Testis (tissue), 3 donors: ENCODE data around the gene ARHGEF39. TPM values are rescaled to one million over a fixed set of nuclear protein-coding genes. Genes with fewer than 3 reads are reported as not detected.
"Not testable (repeated sequence)": the region's sequence is repeated elsewhere in the genome, so short reads cannot be mapped to it uniquely, and the experiment has no call there.

Experiments used
- DNase-seq: peaks from one replicate; pipeline ENCODE4 v3.0.0-alpha.2; 2019
- H3K27ac ChIP-seq, 2 donors: fragments of 200-600 bp; sonication (generic); one replicate each; pipeline ENCODE4 v1.5.1; 2019
- H3K27me3 ChIP-seq: fragments of 200-600 bp; sonication (generic); one replicate; pipeline ENCODE4 v1.5.1; 2019
- H3K36me3 ChIP-seq: fragments of 200-600 bp; sonication (generic); one replicate; pipeline ENCODE4 v1.5.1; 2017; ENCODE audit warnings: low read depth; ENCODE audit errors: missing control alignments
- H3K4me1 ChIP-seq: fragments of 200-600 bp; sonication (generic); one replicate; pipeline ENCODE4 v1.5.1; 2019
- H3K4me3 ChIP-seq, 2 donors: fragments of 200-600 bp; sonication (generic); one replicate each; pipeline ENCODE4 v1.5.1; 2017 to 2019
- H3K9me3 ChIP-seq: fragments of 200-600 bp; sonication (generic); one replicate; pipeline ENCODE4 v1.5.1; 2017
- POLR2A ChIP-seq: fragments of 450-650 bp; IDR thresholded peaks from one replicate; pipeline ENCODE4 v1.6.1; 2017; ENCODE audit warnings: antibody characterized with exemption, mild to moderate bottlenecking, moderate library complexity
- WGBS, 2 donors: methylation state at CpG; one replicate each; pipeline ENCODE4 v1.1.5; 2018; 5-methylcytosine and 5-hydroxymethylcytosine counted together
- intact Hi-C: fragments of 100-400 bp; cut with DNase I; formaldehyde crosslinking; loops from one replicate; pipeline ENCODE4 v1.15.1; 2023; ENCODE audit warnings: low total_unique reads
- polyA plus RNA-seq: library from polyadenylated mRNA; stranded (reverse); fragments of 350-450 nt; fragmentation: Illumina TruSeq; extraction: RNeasy Lipid Tissue Mini Kit (QIAGEN cat#74804); gene quantifications from one replicate; pipeline ENCODE4 v1.2.3, GENCODE V29; 2014; ENCODE audit warnings: low read depth, low replicate concordance; ENCODE audit not compliant: insufficient read depth
- total RNA-seq, 2 donors: library from RNA; depleted of rRNA; stranded (reverse); fragments of >200 nt; gene quantifications; one replicate each; pipeline ENCODE4 v1.2.3, GENCODE V29; 2016
- TF ChIP-seq, protein P1 (sequence below), 3 experiments: fragments of 450-650 bp in 2 of 3; fragments of 200-600 bp in 1 of 3; sonication (generic) in 1 of 3; IDR thresholded peaks; one replicate each; pipeline ENCODE4 v1.5.1; 2016 to 2019; ENCODE audit warnings: antibody characterized with exemption in 3 of 3, mild to moderate bottlenecking in 2 of 3, moderate library complexity in 1 of 3

Gene ARHGEF39
- total and polyA plus RNA-seq, 3 donors from 2014 or later = 2.2 to 7.0 (median 6.5) TPM

DNA sequence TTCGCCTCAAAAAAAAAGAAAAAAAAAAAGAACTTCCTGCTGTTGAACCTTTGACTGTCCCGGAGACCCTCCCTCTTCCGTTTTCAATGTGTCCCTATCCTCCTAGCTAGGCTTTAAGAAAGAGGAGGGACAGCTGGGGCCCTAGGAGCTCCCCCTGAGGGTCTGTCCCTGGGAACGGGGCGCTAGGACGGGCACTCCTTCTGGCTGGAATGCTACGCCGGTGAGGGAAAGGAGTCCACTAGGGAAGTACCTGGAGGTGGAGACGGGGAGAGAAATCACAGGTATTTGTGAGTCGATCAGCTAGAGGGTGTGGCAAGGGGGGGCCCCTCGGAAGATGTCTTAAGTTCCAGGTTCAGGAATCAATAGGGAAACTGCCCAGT, 18.9 kb downstream of the ARHGEF39 start:
- peak overlapping the region; percentile 40 to 75 for H3K27ac ChIP-seq
- peak overlapping the region; percentile 66 to 68 for H3K4me3 ChIP-seq
- H3K27me3 ChIP-seq = no peaks in the 10 kb centered on the region
- TF ChIP-seq POLR2A = no peak
- TF ChIP-seq, protein P1, sequence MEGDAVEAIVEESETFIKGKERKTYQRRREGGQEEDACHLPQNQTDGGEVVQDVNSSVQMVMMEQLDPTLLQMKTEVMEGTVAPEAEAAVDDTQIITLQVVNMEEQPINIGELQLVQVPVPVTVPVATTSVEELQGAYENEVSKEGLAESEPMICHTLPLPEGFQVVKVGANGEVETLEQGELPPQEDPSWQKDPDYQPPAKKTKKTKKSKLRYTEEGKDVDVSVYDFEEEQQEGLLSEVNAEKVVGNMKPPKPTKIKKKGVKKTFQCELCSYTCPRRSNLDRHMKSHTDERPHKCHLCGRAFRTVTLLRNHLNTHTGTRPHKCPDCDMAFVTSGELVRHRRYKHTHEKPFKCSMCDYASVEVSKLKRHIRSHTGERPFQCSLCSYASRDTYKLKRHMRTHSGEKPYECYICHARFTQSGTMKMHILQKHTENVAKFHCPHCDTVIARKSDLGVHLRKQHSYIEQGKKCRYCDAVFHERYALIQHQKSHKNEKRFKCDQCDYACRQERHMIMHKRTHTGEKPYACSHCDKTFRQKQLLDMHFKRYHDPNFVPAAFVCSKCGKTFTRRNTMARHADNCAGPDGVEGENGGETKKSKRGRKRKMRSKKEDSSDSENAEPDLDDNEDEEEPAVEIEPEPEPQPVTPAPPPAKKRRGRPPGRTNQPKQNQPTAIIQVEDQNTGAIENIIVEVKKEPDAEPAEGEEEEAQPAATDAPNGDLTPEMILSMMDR (IDR thresholded peaks at IDR 0.05) = no peak
- H3K9me3 ChIP-seq = no peaks in the 10 kb centered on the region
- intact Hi-C loops = no loop called here
- H3K4me1 ChIP-seq = peaks cover 4% of the 10 kb centered on the region
- DNase-seq = peak; percentile 50
- H3K36me3 ChIP-seq = no peaks in the 10 kb centered on the region
- WGBS, 2 donors = 1 to 2% methylated on average over 11 of the region's 11 CpGs

DNA sequence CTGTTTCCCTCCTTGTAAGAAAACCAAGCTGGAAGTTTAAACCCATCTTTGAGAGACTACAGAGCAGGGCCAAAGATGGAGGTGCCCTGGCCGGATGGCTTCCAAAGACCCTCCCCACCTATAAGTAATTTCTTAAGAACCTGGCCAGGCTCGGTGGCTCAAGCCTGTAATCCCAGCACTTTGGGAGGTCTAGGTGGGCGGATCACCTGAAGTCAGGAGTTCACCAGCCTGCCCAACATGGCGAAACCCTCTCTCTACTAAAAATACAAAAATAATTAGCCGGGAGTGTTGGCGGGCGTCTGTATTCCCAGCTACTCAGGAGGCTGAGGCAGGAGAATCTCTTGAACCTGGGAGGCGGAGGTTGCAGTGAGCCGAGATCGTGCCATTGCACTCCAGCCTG, 19.3 kb downstream of the ARHGEF39 start:
- H3K36me3 ChIP-seq, DNase-seq, intact Hi-C loops, H3K27me3 ChIP-seq, H3K9me3 ChIP-seq, H3K4me1 ChIP-seq: not testable (repeated sequence)
- Histone ChIP-seq H3K4me3 (peak overlapping the region in 1 of 2 donors; percentile 66), H3K27ac (peak overlapping the region in 1 of 2 donors; percentile 40)
- 20 to 37% methylated on average over 10 of the region's 10 CpGs for WGBS, 2 donors

DNA sequence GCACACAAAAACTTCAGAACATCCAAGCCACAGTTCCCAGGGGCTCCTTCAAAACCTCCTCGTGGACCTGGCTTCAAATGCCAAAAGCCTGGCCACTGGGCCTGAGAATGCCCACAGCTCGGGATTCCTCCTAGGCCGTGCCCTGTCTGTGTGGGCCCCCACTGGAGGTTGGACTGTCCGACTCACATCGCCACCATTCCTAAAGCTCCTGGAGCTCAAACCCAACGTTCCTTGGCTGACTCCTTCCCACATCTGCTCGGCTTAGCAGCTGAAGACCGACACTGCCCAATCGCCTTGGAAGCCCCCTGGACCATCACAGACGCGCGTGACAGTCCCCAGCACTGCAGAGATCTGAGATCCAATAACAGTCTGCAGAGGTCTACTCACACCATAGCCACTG, 21.9 kb downstream of the ARHGEF39 start:
- intact Hi-C loops = no loop called here
- no peak overlapping the region for H3K4me3 ChIP-seq
- no peaks in the 10 kb centered on the region for H3K27me3 ChIP-seq
- WGBS, 2 donors = 89 to 94% methylated on average over 11 to 12 of the region's 12 CpGs
- no peaks in the 10 kb centered on the region for H3K36me3 ChIP-seq
- H3K27ac ChIP-seq = no peak overlapping the region
- peaks cover 4% of the 10 kb centered on the region for H3K4me1 ChIP-seq
- H3K9me3 ChIP-seq = no peaks in the 10 kb centered on the region
- no peak for TF ChIP-seq POLR2A
- TF ChIP-seq, protein P1 (IDR thresholded peaks at IDR 0.05) = no peak
- DNase-seq = no peak

DNA sequence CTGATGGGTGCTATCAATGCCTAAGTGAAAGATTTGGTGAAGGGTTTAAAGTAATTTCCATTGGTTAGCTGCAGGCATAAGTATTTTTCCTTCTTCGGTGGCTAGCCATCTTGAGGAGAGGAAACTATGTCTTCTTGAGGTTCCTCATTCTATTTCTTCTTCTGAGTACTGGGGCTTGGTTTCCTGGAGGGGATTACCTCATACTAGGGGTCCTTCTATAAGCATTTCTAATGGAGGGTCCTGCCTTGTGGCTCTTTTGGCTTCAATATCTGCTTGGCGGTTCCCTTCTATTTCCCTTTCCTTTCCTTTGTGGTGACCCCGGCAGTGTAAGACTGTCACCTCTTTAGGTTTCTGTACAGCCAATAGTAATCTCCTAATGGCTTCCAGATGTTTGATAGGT, 23.5 kb downstream of the ARHGEF39 start:
- H3K4me3 ChIP-seq, intact Hi-C loops, DNase-seq, H3K36me3 ChIP-seq, H3K27me3 ChIP-seq, H3K27ac ChIP-seq, H3K4me1 ChIP-seq, H3K9me3 ChIP-seq: not testable (repeated sequence)
- 87 to 96% methylated on average over 3 of the region's 3 CpGs for WGBS, 2 donors

DNA sequence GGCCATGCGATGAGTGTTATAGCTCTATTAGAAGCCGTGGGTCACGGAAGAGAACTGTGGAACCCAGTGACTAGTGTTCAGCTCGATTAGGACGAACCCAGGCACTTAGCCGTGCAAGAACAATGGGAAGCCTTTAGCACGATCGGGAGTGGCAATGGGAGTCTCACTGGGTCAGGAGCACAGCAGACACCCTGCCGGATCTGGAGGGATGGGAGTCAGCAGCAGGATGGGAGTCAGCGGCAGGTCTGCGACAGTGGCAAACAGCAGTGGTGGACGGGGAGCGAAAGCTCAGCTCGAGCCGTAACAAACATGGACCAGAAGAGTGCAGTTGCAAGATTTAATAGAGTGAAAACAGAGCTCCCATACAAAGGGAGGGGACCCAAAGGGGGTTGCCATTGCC, 24.6 kb downstream of the ARHGEF39 start:
- WGBS, 2 donors = 96 to 97% methylated on average over 15 of the region's 15 CpGs
- DNase-seq, intact Hi-C loops: not testable (repeated sequence)

DNA sequence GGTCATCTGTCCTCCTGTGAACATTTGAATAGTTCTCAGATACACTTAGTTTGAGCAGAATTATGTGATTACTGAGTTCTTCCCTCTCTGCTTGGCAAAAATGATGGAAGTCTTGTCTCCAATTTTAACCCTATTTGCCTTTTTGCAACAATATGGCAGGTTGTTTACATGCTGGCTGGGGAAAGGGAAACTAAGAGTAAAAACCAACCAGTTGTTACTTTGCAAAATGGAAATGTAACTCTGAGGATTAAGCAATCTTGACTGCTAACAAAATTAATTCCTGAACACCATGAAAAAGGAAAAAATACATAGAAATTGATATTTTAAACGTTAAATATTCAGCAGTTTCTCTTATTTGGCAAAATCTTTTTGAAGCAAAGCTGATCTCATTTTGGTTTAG, 25.4 kb downstream of the ARHGEF39 start:
- no peaks in the 10 kb centered on the region for H3K4me1 ChIP-seq
- no peak overlapping the region for H3K27ac ChIP-seq
- TF ChIP-seq POLR2A = no peak
- TF ChIP-seq, protein P1 (IDR thresholded peaks at IDR 0.05) = no peak
- 85 to 86% methylated on average over 1 of the region's 1 CpG for WGBS, 2 donors
- no peaks in the 10 kb centered on the region for H3K36me3 ChIP-seq
- no peak for DNase-seq
- no peaks in the 10 kb centered on the region for H3K27me3 ChIP-seq
- intact Hi-C loops = no loop called here
- no peak overlapping the region for H3K4me3 ChIP-seq
- H3K9me3 ChIP-seq = no peaks in the 10 kb centered on the region

More for the DNA sequence above, 24.6 kb downstream of the ARHGEF39 start:
- not testable (repeated sequence) for H3K9me3 ChIP-seq, H3K36me3 ChIP-seq, H3K4me1 ChIP-seq, H3K4me3 ChIP-seq, H3K27me3 ChIP-seq, H3K27ac ChIP-seq

DNA sequence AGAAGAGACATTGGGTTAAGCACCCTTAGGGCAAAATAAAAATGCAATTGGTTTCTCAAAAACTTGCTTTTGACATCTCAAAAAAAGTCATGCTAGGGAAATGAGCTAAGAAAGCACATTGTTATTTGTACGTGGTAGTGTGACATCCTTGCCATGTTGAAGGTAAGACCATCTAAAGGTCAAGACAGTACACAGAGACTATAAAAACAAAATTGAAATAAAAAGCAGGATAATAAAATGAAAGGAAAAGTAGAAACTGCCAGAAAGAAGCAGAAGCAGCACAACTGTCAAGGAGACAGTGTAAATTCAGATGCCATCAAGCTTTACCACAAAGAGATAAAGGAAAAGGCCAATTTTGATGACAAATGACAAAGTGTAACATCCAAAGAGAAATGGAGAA, 25.8 kb downstream of the ARHGEF39 start:
- H3K36me3 ChIP-seq, H3K27ac ChIP-seq, H3K4me3 ChIP-seq, H3K9me3 ChIP-seq, H3K4me1 ChIP-seq, H3K27me3 ChIP-seq, DNase-seq, intact Hi-C loops: not testable (repeated sequence)
- 55 to 64% methylated on average over 1 of the region's 1 CpG for WGBS, 2 donors

DNA sequence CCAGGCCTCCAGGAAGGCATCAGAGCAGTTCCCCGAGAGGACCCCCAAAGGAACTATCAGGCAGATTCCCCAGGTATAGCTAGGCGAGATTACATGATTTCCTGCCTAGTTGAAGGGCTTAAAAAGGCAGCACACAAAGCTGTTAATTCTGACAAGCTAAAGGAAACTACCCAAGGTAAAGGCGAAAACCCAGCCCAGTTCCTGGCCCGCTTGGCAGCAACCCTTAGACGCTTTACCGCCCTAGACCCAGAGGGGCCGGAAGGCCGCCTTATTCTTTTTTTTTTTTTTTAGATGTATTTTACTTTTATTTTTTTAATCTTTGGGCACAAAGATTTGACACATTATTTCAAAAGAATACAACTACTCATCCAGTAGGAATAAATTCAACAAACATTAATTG, 26.2 kb downstream of the ARHGEF39 start:
- H3K4me1 ChIP-seq, H3K27me3 ChIP-seq, H3K36me3 ChIP-seq, intact Hi-C loops, H3K4me3 ChIP-seq, DNase-seq, H3K9me3 ChIP-seq, H3K27ac ChIP-seq: not testable (repeated sequence)
- WGBS, 2 donors = 61 to 82% methylated on average over 6 to 8 of the region's 8 CpGs

DNA sequence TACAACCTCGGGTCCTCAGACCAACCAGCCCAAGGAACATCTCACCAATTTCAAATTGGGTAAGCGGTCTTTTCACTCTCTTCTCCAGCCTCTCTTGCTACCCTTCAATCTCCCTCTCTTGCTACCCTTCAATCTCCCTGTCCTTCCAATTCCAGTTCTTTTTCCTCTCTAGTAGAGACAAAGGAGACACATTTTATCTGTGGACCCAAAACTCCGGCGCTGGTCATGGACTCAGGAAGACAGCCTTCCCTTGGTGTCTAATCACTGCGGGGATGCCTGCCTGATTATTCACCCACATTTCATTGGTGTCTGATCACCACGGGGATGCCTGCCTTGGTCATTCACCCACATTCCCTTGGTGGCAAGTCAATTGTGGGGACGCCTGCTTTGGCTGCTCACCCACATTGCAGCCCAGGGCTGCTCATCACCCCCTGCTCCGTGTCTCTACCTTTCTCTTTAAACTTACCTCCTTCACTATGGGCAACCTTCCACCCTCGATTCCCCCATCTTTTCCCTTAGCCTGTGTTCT, 27.5 kb downstream of the ARHGEF39 start:
- H3K27me3 ChIP-seq, intact Hi-C loops, H3K27ac ChIP-seq, H3K36me3 ChIP-seq, H3K4me3 ChIP-seq, H3K4me1 ChIP-seq, H3K9me3 ChIP-seq, DNase-seq: not testable (repeated sequence)
- 96% methylated on average over 9 of the region's 9 CpGs for WGBS, 2 donors

DNA sequence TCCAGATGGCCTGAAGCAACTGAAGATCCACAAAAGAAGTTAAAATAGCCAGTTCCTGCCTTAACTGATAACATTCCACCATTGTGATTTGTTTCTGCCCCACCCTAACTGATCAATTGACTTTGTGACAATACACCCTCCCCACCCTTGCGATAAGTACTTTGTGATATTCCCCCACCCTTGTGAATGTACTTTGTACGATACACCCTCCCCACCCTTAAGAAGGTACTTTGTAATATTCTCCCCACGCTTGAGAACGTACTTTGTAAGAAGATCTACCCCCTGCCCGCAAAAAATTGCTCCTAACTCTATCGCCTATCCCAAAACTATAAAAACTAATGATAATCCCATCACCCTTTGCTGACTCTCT, 28.1 kb downstream of the ARHGEF39 start:
- WGBS, 2 donors = 80 to 94% methylated on average over 6 of the region's 6 CpGs
- DNase-seq, intact Hi-C loops, H3K4me3 ChIP-seq, H3K36me3 ChIP-seq, H3K4me1 ChIP-seq, H3K9me3 ChIP-seq, H3K27ac ChIP-seq, H3K27me3 ChIP-seq: not testable (repeated sequence)
